ENCODE measurements around the gene AIP. TPM values are rescaled to one million over a fixed set of nuclear protein-coding genes. Genes with fewer than 3 reads are reported as not detected.

AIP gene
- total RNA-seq, 2 donors from 2014 or later, result 64.8 to 76.9 TPM

DNA sequence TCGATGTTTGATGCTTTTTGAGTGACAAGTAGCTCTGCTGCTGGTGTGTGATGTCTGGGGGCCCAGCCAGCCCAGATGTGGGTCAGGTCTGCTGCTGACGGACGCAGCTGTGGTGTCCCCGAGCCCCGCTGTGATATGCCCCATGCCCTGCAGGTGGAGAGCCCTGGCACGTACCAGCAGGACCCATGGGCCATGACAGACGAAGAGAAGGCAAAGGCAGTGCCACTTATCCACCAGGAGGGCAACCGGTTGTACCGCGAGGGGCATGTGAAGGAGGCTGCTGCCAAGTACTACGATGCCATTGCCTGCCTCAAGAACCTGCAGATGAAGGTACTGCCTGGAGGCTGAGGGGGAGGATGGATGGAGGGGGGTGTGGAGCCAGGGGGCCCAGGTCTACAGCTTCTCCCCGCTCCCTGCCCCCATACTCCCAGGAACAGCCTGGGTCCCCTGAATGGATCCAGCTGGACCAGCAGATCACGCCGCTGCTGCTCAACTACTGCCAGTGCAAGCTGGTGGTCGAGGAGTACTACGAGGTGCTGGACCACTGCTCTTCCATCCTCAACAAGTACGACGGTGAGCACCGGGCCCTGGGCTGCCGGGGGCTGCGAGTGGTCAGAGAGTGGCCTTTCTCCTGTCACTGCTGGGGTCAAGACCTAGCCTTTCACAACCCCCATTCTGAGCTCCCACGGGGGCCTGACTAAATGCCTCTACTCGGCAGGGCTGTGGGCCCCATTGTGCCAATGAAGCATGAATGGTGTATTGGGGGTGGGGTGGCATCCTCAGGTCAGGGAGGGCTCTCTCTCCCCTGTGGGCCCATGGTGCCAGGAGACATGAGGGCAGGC, 7.3 kb downstream of the AIP start:
- TF ChIP-seq, protein P1, sequence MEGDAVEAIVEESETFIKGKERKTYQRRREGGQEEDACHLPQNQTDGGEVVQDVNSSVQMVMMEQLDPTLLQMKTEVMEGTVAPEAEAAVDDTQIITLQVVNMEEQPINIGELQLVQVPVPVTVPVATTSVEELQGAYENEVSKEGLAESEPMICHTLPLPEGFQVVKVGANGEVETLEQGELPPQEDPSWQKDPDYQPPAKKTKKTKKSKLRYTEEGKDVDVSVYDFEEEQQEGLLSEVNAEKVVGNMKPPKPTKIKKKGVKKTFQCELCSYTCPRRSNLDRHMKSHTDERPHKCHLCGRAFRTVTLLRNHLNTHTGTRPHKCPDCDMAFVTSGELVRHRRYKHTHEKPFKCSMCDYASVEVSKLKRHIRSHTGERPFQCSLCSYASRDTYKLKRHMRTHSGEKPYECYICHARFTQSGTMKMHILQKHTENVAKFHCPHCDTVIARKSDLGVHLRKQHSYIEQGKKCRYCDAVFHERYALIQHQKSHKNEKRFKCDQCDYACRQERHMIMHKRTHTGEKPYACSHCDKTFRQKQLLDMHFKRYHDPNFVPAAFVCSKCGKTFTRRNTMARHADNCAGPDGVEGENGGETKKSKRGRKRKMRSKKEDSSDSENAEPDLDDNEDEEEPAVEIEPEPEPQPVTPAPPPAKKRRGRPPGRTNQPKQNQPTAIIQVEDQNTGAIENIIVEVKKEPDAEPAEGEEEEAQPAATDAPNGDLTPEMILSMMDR (IDR thresholded peaks at IDR 0.05), result no peak
- H3K9me3 ChIP-seq, result no peaks in the 10 kb centered on the region
- H3K4me1 ChIP-seq (ENCODE audit: control insufficient read depth in 1 of 2, low read depth in 2 of 2), result peaks cover 2 to 3% of the 10 kb centered on the region in 2 donors
- H3K27ac ChIP-seq, result no peak overlapping the region
- no peaks in the 10 kb centered on the region for H3K27me3 ChIP-seq (replicated peaks; ENCODE audit: insufficient read depth)
- ATAC-seq (ENCODE audit: insufficient number of reproducible peaks, low FRiP score, low read depth) (no peak), DNase-seq (ENCODE audit: low spot score) (no peak)
- H3K36me3 ChIP-seq, result peaks cover 40% of the 10 kb centered on the region
- no peak overlapping the region for H3K4me3 ChIP-seq

- H3K27ac ChIP-seq, result no peak overlapping the region
- peaks cover 44% of the 10 kb centered on the region for H3K36me3 ChIP-seq
- no peak overlapping the region for H3K4me3 ChIP-seq
- no peak for ATAC-seq (ENCODE audit: insufficient number of reproducible peaks, low FRiP score, low read depth)
- H3K9me3 ChIP-seq, result no peaks in the 10 kb centered on the region
- no peak for DNase-seq (ENCODE audit: low spot score)
- H3K4me1 ChIP-seq (ENCODE audit: control insufficient read depth in 1 of 2, low read depth in 2 of 2), result no peaks in the 10 kb centered on the region
- H3K27me3 ChIP-seq (replicated peaks; ENCODE audit: insufficient read depth), result no peaks in the 10 kb centered on the region
- TF ChIP-seq, protein P1 (IDR thresholded peaks at IDR 0.05), result no peak
Observed at GRCh38 chr11:67490727-67491065, 7.9 kb downstream of the AIP start.

- H3K36me3 ChIP-seq, result peaks cover 49% of the 10 kb centered on the region
- TF ChIP-seq, protein P1 (IDR thresholded peaks at IDR 0.05), result no peak
- H3K9me3 ChIP-seq, result no peaks in the 10 kb centered on the region
- H3K27me3 ChIP-seq (replicated peaks; ENCODE audit: insufficient read depth), result no peaks in the 10 kb centered on the region
- DNase-seq (ENCODE audit: low spot score), result no peak
- H3K4me3 ChIP-seq, result no peak overlapping the region
- H3K27ac ChIP-seq, result no peak overlapping the region
- H3K4me1 ChIP-seq (ENCODE audit: control insufficient read depth in 1 of 2, low read depth in 2 of 2), result no peaks in the 10 kb centered on the region
- no peak for ATAC-seq (ENCODE audit: insufficient number of reproducible peaks, low FRiP score, low read depth)
Observed at GRCh38 chr11:67491276-67492068, 8.6 kb downstream of the AIP start.

DNA sequence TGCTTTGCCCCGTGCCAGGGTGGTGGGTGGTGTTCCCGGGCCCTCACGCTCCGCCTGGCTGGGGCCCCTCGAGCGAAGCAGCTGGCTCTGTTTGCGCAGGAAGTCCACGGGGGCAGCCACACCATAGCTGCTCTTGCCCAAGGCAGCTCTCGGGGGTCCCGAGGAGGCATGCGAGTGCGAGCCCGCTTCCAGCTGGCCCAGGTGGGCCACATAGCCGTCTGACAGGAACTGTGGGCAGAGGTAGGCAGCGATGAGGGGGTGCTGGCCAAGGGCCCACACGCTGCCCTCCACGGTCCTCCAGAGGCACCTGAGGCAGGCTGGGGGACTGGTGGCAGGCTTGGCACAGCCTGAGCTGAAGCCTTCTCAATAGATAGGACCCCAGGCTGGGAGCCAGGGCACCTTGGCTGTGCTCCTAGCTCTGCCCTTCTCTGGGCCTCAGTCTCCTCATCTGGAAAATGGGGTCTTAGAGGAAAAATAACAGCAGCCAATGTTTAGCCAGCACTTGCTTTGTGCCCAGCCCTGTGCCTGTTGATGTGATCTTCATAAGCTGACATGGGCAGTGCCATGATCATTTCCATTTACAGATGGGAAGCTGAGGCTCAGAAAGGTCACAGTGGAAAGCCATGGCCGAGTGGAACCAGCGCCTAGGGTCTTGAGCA, 9.4 kb downstream of the AIP start:
- Histone ChIP-seq H3K4me1 (ENCODE audit: control insufficient read depth in 1 of 2, low read depth in 2 of 2) (no peaks in the 10 kb centered on the region), H3K27me3 (replicated peaks; ENCODE audit: insufficient read depth) (no peaks in the 10 kb centered on the region), H3K27ac (no peak overlapping the region), H3K4me3 (no peak overlapping the region), H3K9me3 (no peaks in the 10 kb centered on the region), H3K36me3 (peaks cover 52% of the 10 kb centered on the region)
- DNase-seq (ENCODE audit: low spot score), result no peak
- TF ChIP-seq, protein P1 (IDR thresholded peaks at IDR 0.05), result no peak
- ATAC-seq (ENCODE audit: insufficient number of reproducible peaks, low FRiP score, low read depth), result no peak
